Endothelial cell of hepatic sinusoid (primary cell): ENCODE results near the gene SGMS1.
"Not testable (repeated sequence)": the region's sequence is repeated elsewhere in the genome, so short reads cannot be mapped to it uniquely, and the experiment has no call there.

Experiments used
- in situ Hi-C: cut with HindIII; loops from 2 replicates; pipeline ENCODE4 v1.10.0; 2017; ENCODE audit warnings: low sequenced_read_pairs

The SGMS1 gene

DNA sequence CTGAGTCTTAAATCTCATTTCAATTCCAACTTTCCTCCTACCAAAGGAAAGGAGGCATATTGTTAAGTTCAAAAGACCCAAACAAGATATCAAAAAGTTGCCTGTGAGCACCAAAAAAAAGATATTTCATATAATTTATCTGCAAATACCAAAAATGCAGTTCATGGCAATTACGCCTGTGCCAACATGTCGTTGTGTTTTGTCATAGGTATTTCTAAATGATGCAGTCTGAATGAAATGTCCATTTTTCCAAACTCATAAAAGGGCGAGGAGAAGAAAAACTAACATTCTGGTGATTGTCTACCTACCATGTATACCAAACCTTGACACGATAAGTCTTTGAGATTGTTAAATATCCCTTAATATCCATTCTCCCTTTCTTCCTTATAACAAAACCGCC, 109.8 kb downstream of the SGMS1 start:
- in situ Hi-C loops = no loop called here

DNA sequence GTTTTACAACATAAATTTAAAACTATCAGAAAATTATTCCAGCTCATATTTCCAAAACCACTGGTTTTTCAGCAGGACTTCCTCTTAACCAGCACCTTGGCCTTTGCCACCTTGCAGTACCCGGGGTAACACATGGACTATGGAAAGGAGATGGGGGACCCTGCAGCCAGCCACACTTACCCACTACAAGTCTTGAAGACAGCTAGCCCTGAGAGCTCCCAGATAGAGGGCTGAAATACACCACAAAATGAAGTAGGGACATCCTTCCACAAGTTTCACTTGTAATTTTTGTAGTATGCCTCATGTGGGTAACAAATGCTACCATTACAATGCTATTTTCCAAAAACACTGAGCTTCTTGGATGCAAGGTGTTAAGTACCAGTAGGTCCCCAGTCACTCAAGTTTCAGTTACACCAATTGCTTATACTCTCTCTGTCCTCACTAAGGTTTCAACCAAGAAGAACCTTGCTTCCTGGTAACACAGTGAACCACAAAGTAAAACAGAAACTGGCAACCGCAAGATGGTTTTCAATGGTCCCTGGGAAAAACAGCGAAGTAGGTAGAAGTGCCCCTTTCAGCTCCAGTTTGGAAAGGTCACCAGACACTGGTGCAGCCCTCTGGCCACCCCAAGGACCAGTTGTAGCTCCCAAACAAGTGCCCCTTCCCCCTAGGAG, 110.9 kb downstream of the SGMS1 start:
- in situ Hi-C loops = no loop called here

DNA sequence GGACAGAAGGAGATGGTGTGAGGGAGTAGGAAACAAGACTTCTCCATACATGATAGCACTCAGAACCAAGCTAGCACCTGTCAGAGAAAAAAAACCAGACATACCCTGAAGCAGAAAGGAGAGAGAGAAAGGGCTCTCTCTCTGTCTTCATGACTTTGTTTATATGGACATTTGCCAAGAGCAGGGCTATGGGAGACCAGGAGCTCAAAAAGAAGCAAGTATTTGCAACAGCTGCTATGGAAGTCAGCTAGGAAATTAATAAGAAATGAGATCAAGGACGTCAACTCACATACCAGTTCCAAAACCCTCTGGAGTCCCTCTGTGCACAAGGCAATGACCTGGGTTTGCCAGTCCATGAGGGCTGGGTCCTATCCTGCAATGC, 111.6 kb downstream of the SGMS1 start:
- in situ Hi-C loops = no loop called here

DNA sequence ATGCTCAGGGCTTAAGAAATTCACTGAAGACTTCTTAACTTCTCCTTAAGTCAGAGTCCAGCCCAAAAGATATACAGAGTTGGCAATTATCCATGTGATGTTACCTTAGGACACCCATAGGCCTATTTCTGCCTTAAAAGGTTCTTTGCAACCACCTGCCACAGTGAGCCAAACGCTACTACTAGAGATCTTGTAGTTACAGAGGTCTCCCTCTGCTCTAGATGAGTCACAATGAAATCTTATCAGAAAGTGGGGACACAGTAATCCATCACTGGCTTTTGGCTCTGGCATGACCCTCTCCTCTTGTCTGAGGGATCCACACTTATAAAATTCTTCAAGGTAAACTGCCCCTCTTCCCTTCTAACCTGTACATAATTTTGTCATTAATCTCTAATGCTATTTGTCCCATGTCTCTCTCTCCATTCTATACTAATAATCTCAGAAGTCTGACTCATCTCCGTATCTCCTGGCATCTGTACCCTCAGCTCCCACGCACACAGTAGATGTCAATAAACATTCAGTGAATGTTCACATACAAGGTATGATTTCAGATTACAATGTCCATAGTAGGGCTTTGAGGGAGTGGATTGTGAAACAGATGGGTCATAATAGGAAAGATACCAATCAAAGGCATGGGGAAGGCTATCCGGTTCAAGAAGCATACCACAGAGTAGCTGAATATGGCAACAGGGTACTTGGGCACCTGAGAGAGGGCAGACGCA, 112.1 kb downstream of the SGMS1 start:
- in situ Hi-C loops = no loop called here

DNA sequence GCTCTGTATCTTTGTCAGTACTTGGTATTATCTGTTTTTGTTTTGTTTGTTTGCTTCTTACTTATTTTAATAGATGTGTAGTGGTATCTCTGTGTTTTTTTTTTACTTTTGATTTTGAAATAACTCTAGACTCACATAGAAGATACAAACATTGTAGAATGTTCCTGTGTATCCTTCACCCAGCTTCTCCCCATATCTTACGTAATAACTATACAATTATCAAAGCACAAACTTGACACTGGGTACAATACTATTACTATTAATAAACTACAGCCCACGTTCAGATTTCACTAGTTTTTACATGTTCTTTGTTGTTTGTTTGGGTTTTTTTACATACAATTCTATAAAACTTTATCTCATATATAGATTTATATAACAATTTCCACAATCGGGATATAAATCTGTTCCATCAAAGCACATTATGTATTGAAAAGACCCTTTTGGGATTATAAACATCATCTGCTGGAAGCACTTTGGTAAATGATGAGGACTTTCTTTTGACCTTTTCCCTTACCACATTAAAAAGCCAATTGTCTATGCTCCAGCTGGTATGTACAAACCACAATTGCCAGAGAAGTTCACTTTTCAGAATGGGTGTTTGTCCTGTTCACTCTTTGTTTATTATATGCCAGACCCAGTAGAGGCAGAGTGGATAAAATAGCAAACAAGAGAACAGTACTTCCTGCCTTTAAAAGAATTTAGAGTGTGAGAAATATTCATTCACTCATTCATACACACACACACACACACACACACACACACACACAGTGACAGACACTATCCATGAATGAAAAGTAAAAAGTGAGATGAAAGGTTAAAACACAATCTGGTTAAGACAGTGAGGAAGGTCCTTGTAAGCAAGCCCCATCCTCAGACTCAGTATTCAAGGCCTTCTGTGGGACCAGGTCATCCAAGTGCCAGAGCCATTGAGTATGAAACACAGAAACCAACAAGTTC, 113.0 kb downstream of the SGMS1 start:
- in situ Hi-C loops = no loop called here

DNA sequence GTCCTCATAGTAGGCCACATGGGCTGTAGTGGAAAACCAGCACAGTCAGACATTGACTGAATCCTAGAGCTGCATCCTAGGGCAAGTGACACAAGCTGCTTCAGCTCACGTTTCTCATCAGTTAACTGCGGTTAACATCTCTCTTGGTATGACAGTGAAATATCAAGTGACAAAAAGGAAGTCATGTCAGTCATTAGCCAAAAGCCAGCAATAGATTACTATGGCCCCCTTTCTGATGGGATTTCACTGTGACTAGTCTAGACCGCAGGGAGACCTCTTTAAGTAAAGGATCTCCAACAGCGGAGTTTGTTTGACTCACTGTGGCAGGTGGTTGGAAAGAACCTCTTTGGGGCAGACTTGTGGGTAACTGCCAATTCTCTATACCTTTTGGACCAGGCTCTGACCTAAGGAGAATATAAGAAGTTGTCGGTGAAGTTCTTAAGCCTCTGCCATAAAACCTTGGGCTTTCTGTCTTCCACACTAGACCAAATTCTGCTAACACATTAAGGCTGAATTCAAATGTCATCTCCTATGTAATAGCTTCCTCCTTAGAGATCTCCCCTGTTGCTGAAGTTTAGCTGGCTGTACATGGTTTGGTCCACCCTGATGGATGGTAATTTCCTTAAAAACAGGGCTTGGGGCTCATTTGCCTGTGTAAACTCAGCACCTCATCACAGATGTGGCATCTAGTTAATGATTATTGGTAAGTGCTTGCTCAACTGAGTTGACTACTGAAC, 115.3 kb downstream of the SGMS1 start:
- in situ Hi-C loops = no loop called here

DNA sequence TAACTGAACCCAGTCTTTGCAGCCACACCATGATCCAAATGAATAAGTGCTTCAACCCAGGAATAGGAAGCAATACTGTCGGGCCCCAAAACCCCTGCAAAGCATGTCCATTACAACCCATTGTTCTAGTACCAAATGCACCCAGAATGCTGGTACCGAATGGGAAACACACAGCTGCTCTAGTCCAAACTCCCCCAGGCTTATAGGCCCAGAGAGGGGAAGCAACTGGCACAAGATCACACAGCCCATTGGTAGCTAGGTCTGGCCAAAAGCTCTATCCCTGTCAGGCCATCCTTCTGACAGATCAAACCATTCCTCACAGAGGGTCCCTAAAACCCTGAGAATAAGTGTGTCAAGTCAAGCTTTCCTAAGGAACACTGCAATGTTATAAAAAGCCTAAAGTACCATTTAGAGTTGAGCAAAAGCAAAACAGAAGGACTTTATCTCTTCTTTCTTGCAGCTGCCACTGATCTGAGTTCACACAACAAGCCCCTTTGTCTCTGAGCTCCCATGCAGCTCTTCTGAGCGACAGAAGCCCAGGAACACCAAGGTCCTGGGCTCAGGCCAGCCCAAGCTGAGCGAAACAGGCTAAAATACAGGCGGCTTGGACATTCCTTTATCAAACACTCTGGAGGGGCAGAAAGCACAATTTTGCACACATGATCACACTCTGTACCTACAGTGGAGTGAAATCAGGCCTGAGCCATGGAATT, 116.7 kb downstream of the SGMS1 start:
- in situ Hi-C loops = no loop called here

DNA sequence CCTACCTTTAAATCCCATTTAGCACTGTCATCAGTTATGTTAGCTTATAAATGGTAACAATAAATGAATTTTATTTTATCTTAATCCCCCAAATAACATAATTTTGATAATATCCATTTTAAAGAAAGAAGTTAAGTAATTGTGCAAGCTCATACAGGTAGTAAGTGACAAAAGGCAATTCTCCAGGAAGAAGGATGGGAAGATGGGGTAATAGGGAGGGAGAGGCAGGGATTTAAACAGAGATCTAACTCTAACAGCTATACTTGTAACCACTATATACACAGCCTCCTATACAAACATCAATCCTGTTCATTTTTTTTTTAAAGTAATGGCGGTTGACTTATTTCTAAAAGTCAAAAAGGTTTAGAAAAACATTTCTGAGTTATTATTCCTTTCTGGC, 119.4 kb downstream of the SGMS1 start:
- in situ Hi-C loops = no loop called here

DNA sequence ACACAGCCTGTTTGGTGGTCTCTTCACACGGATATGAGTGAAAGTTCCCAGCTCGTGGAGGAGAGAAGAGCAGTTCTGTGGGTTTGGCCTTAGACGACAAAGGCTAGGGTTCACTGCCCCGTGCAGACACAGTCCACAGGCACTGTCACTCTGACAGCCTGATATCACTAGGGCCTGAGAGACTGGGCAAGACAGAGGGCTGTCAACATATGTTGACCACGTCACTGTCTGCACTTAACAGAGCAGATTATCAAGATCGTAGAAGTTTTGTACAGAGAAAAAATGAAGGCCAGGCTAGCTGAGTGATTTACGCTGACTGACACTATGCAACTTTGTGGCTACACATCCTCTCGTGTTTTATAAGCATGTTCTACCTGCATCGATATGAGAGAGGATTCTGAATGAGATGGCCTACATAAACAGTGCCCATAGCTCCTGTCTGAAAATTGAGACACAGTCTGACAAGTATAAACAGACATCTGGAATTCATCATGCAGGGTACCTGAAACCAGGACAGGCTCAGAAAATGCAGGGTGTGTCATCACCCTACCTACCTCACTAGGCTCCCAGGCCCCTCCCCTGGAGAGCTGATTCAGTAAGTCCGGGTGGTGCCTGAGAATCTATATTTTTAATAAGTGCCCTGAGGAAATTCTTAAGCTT, 120.0 kb downstream of the SGMS1 start:
- in situ Hi-C loops = no loop called here

DNA sequence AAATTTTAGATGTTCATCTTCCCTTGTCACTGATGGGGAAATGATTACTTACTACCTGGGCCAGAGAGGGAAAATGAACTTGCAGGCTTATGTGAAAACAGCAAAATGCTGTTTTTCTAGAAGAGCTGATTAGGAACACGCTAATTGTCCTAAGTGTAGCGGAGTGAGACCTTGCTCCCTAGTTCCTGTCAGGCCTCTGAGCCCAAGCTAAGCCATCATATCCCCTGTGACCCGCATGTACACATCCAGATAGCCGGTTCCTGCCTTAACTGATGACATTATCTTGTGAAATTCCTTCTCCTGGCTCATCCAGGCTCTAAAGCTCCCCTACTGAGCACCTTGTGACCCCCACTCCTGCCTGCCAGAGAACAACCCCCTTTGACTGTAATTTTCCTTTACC, 120.6 kb downstream of the SGMS1 start:
- in situ Hi-C loops = not testable (repeated sequence)

DNA sequence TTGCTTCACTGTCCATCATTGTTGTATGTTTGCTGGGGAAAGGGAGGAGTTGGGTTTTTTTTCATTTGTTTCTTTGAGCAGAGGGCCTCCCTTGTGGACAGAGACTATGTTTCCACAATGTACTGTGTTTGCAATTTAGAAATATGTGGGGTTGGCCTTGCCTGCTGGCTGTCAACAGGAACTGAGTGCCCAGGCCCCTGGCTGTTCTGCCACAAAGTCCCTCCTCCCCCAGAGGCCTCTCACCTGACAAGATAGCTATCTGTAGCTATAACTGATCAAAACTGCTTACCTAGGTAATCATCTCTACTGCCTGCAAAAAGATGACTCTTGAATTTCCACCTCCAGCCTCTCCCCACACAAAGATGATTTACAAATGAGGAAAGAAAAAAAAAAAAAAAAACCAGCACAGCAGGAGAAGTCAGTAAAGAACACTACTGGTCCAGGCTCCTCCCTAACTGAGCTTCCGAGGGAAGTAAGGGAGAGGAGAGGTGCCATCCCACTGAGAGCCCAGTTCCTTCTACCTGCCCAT, 121.8 kb downstream of the SGMS1 start:
- in situ Hi-C loops = no loop called here

DNA sequence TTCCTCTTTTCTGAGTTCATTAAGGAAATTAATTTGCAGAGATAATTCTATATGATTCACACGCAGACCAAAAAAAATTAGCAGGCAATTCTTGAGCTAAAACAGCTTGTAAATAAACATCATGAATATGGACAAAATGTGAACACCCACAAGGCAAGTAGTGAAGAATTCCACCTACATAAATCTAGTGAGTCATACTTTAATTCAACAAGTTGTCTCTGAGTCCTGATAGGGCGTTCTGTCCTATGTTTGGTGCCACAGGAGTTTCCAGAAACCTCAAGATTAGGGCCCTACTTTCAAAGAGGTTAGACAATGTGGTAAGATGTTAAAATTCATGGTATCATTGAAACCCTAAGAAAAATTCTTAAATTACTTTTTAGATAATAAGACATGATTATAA, 122.3 kb downstream of the SGMS1 start:
- in situ Hi-C loops = no loop called here

DNA sequence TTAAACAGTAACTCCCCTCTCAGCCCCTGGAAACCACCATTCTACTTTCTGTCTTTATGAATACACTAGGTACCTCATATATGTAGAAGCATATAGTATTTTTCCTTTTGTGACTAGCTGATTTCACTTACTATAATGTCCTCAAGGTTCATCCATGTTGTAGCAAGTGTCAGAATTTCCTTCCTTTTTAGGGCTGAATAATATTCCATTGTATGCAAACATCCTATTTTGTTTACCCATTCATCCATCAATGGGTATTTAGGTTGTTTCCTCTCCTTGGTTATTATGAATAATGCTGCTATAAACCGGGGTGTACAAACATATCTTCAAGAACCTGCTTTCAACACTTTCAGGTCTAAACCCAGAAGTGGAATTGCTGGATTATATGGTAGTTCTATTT, 125.3 kb downstream of the SGMS1 start:
- in situ Hi-C loops = no loop called here

DNA sequence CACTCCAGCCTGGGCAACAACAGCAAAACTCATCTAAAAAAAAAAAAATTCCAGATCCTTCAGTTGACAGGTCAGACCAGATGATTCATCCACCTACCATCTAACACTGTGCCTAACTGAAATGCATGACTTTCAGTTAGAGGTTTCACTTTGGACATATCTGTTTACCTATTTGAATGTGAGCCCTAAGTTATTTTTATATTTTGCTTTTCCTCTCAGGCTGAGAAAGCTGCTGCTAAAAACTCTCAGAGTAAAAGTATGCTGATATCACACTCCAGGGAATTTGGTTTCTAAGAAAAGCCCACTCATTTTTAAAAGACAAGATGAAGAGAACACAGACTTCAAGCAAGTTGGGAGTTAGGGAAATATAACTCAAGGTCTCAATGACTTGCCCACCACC, 126.0 kb downstream of the SGMS1 start:
- in situ Hi-C loops = no loop called here

DNA sequence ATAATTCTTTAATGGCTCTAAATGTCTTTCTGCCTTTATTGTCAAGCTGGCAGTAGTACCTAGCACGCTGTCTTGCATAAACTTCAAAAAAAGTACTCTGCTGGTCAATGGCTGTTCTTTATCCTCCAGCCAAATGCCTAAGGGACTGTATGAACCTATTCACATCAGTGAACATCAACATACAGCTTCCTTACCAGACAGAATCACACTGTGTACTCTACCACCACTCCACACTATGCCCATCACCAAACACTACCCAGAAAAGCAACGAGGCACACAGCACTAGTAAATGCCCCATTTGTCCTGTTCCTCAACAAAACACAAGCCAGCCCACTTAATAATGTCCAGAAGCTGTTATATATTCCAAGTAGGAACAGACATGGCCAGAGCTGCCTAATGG, 127.5 kb downstream of the SGMS1 start:
- in situ Hi-C loops = no loop called here

DNA sequence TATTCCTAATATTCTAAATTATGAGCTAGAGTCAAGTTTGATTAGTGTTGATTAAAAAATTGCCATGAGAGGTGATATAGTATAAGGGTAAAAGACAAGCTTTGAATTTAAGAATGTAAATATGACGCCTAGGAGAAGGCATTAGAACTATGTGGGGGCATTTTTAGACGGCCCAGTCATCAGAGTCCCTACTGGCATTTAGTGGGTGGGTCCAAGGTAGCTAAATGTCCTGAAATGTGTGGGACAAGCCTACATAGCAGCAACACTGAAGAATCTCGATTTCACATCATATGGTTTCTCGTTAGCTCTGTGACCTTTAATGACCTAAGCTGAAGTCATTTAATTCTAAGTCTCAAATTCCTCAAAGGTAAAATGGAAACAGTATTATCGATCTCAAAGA, 133.5 kb downstream of the SGMS1 start:
- in situ Hi-C loops = no loop called here

DNA sequence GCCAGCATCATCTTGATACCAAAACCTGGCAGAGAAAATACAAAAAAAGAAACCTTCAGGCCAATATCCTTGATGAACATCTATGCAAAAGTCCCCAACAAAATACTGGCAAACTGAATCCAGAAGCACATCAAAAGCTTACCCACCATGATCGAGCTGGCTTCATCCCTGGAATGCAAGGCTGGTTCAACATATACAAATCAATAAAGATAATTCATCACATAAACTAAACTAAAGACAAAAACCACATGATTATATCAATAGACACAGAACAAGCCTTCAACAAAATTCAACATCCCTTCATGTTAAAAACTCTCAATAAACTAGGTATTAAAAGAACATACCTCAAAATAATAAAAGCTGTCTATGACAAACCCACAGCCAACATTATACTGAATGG, 139.2 kb downstream of the SGMS1 start:
- in situ Hi-C loops = loop anchor here (5.0 kb wide), 1 partner anchor 52 kb away; no protein-coding TSS in a partner anchor

DNA sequence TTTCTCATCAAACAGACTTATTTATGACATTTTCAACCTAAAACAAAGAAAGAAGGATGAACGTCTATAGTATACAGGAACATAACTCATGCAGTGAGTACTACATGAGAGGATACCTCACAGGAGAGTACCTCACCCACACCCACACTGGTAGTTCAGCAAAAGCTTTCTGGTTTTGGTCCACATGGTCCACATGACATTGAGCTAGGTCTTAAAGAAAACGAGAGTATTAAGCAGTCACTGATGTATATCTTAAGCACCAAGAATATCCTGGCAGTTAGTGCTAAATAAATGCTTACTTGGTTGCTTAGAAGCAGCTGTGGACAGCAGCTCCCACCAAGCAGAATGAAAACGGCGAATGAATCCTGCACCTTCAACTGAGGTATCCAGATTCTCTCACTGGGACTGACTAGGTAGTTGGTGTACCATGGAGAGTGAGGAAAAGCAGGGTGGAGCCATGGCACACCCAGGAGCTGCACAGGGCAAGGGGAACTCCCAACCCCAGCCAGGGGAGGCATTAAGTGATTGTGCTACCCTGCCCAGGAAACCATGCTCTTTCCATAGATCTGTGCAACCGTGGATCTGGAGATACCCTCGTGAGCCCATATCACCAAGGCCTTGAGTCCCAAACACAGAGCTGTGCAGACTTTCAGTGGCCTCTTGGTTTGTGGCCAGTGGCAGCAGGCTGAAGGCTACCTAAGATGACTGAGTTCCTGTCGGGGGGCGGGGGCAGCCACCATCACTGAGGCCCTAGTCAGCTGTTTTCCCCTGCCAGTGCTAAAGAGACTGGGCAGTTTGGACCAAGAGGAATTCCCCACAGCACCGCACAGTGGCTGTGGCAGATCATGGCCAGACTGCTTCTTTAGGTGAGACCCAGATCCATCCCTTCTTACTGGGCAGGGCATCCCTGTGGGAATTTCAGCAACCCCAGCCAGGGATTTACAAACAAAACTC, 143.4 kb downstream of the SGMS1 start:
- in situ Hi-C loops = loop anchor here (5.0 kb wide), 1 partner anchor 48 kb away; no protein-coding TSS in a partner anchor
